ENCODE results near the gene SYDE2. TPM values are rescaled to one million over a fixed set of nuclear protein-coding genes. Genes with fewer than 3 reads are reported as not detected.

Gene SYDE2
- total RNA-seq, 6 experiments from 2014 or later, result 3.2 to 6.7 (median 4.4) TPM

DNA sequence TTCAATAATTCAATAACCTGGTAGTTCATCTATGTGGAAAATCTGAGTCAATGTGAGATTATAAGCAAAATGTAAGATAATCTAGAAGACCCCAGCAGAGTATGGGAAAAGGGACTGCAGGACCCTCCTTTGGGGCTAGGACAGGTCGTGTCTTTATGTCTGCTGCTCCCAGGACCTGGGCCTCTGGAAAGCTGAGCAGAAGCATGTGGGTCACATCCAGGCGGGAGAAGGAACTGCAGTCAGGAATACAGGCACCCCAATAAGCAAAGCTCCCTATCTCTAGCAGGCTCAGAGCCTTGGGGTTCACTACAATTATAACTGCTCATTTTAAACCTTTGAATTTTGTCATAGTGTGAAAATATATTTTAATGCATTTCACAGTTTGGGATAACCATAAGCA lies 78.6 kb downstream of the SYDE2 start:
- ATAC-seq (no peak), DNase-seq (no peak)
- Histone ChIP-seq H3K27me3 (no peaks in the 10 kb centered on the region), H3K4me1 (peaks cover 0 to 10% (median 3%) of the 10 kb centered on the region in 4 donors), H3K9me3 (no peaks in the 10 kb centered on the region), H3K27ac (no peak overlapping the region), H3K4me3 (no peak overlapping the region), H3K36me3 (no peaks in the 10 kb centered on the region)
- no peak for TF ChIP-seq POLR2A (IDR thresholded peaks at IDR 0.05)
- TF ChIP-seq, protein P1, sequence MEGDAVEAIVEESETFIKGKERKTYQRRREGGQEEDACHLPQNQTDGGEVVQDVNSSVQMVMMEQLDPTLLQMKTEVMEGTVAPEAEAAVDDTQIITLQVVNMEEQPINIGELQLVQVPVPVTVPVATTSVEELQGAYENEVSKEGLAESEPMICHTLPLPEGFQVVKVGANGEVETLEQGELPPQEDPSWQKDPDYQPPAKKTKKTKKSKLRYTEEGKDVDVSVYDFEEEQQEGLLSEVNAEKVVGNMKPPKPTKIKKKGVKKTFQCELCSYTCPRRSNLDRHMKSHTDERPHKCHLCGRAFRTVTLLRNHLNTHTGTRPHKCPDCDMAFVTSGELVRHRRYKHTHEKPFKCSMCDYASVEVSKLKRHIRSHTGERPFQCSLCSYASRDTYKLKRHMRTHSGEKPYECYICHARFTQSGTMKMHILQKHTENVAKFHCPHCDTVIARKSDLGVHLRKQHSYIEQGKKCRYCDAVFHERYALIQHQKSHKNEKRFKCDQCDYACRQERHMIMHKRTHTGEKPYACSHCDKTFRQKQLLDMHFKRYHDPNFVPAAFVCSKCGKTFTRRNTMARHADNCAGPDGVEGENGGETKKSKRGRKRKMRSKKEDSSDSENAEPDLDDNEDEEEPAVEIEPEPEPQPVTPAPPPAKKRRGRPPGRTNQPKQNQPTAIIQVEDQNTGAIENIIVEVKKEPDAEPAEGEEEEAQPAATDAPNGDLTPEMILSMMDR (IDR thresholded peaks at IDR 0.05), result no peak
- intact Hi-C loops (cut with DNase I), result no loop called here
- 71% methylated on average over 1 of the region's 2 CpGs for WGBS (ENCODE audit: insufficient coverage, low coverage, low lambda C conversion rate, missing lambda C conversion rate)

GRCh38 chr1:85121744-85122143 lies 79.1 kb downstream of the SYDE2 start:
- WGBS (ENCODE audit: insufficient coverage, low coverage, low lambda C conversion rate, missing lambda C conversion rate), result 95% methylated on average over 4 of the region's 4 CpGs
- intact Hi-C loops (cut with DNase I), result no loop called here
- ATAC-seq (no peak), DNase-seq (no peak)
- H3K4me3 ChIP-seq, result no peak overlapping the region
- no peaks in the 10 kb centered on the region for H3K36me3 ChIP-seq
- no peaks in the 10 kb centered on the region for H3K9me3 ChIP-seq
- peaks cover 0 to 10% (median 3%) of the 10 kb centered on the region in 4 donors for H3K4me1 ChIP-seq
- no peaks in the 10 kb centered on the region for H3K27me3 ChIP-seq
- no peak overlapping the region for H3K27ac ChIP-seq
- TF ChIP-seq, protein P1 (IDR thresholded peaks at IDR 0.05), result no peak
- TF ChIP-seq POLR2A (IDR thresholded peaks at IDR 0.05), result no peak

DNA sequence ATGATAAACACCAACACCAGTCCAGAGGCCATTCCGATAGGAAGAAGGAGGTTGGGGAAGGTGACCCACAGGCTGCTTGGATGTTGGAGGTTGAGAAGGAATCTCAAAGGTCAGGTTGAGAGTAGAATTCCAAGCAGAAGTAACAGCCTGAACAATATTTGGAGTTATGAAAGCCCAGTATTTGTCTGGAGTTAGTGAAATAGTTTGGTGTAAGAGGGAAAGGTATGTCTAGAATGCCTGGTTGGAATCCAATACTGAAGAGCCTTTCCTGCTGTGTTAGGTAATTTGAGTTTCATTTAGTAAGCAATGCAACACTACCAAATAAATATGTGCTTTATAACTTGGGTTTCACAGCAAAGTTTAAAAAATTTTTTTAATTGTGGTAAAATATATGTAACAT lies 82.1 kb downstream of the SYDE2 start:
- ATAC-seq, result no peak
- no peak for DNase-seq
- no peaks in the 10 kb centered on the region for H3K36me3 ChIP-seq
- TF ChIP-seq, protein P1 (IDR thresholded peaks at IDR 0.05), result no peak
- no peak for TF ChIP-seq POLR2A (IDR thresholded peaks at IDR 0.05)
- no peaks in the 10 kb centered on the region for H3K4me1 ChIP-seq
- intact Hi-C loops (cut with DNase I), result loop anchor here in 1 of 2 donors (10.0 kb wide), 1 partner anchor 116 kb away; no protein-coding TSS in a partner anchor
- 100% methylated on average over 1 of the region's 1 CpG for WGBS (ENCODE audit: insufficient coverage, low coverage, low lambda C conversion rate, missing lambda C conversion rate)
- H3K9me3 ChIP-seq, result no peaks in the 10 kb centered on the region
- H3K27ac ChIP-seq, result no peak overlapping the region
- no peak overlapping the region for H3K4me3 ChIP-seq
- H3K27me3 ChIP-seq, result no peaks in the 10 kb centered on the region

DNA sequence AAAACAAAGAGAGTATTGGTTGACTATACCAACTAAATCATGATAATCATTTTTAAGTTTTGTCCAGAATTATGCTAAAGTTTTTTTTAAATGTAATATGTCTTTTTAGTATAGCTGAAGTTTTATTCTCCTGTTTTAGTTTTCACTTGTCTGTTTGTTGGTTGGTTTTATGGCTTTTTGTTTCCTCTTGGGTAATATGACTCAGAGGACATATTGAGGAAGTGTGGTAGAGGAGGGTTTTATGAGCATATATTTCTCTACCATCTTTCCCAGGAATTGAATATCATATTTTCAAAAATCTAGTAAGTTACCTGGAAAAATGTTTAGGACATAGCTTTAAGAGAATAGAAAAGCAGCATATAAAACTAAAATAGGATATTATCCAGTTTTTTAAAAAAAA lies 84.0 kb downstream of the SYDE2 start:
- TF ChIP-seq POLR2A (IDR thresholded peaks at IDR 0.05), result no peak
- TF ChIP-seq, protein P1 (IDR thresholded peaks at IDR 0.05), result no peak
- Histone ChIP-seq H3K27me3 (no peaks in the 10 kb centered on the region), H3K27ac (no peak overlapping the region), H3K36me3 (no peaks in the 10 kb centered on the region), H3K4me3 (no peak overlapping the region), H3K4me1 (no peaks in the 10 kb centered on the region), H3K9me3 (no peaks in the 10 kb centered on the region)
- intact Hi-C loops (cut with DNase I), result loop anchor here in 1 of 2 donors (10.0 kb wide), 1 partner anchor 118 kb away; no protein-coding TSS in a partner anchor
- ATAC-seq, result no peak
- no peak for DNase-seq

DNA sequence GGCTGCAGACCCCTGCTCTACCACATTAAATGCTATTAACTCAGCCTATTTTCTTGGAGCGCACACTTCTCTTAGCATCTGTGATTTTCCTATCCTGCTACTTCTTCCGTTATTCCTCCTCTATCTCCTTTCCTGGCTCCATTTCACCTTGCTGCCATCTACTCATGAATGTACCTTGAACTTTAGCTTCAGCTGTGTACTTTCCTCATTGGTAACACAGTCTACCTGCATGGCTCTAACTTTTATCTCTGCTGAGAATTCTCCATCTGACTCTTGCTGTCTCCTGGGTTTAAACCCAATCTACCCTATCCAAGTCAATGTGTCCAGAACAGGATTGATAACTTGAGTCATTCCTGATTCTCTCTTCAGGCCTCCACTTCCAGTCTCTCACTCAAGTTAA lies 84.9 kb downstream of the SYDE2 start:
- ATAC-seq, result peak; percentile 38 to 52 (median 40)
- Histone ChIP-seq H3K4me1 (no peaks in the 10 kb centered on the region), H3K27ac (no peak overlapping the region), H3K36me3 (no peaks in the 10 kb centered on the region), H3K27me3 (no peaks in the 10 kb centered on the region), H3K9me3 (no peaks in the 10 kb centered on the region), H3K4me3 (no peak overlapping the region)
- intact Hi-C loops (cut with DNase I), result loop anchor here in 1 of 2 donors (10.0 kb wide), 1 partner anchor 119 kb away; no protein-coding TSS in a partner anchor
- DNase-seq, result no peak
- 57% methylated on average over 2 of the region's 2 CpGs for WGBS (ENCODE audit: insufficient coverage, low coverage, low lambda C conversion rate, missing lambda C conversion rate)
- TF ChIP-seq POLR2A (IDR thresholded peaks at IDR 0.05), result no peak
- TF ChIP-seq, protein P1 (IDR thresholded peaks at IDR 0.05), result no peak

Data from right lobe of liver (tissue), 6 donors.